PFSK-1 (cell line): ENCODE results near the gene TMEM119.

Experiments
- FOXP2 ChIP-seq: optimal IDR thresholded peaks from 2 replicates; pipeline ENCODE3; 2011; ENCODE audit warnings: borderline replicate concordance, control low read depth, inconsistent platforms; ENCODE audit not compliant: insufficient read depth; ENCODE audit errors: extremely low read length, extremely low read depth
- POLR2AphosphoS5 ChIP-seq: IDR thresholded peaks from 2 replicates; pipeline ENCODE4 v1.6.1; 2012; ENCODE audit warnings: low read depth, mild to moderate bottlenecking, control low read depth, low read length, moderate library complexity
- SIN3A ChIP-seq: IDR thresholded peaks from 2 replicates; pipeline ENCODE4 v1.6.1; 2012; ENCODE audit warnings: mild to moderate bottlenecking, low read length, moderate library complexity, borderline replicate concordance; ENCODE audit not compliant: insufficient read depth
- TAF1 ChIP-seq: IDR thresholded peaks from 2 replicates; pipeline ENCODE4 v1.6.1; 2012; ENCODE audit warnings: low read length, control low read depth, borderline replicate concordance; ENCODE audit not compliant: insufficient read depth
- TF ChIP-seq, protein P1 (sequence below), 2 experiments: IDR thresholded peaks; 2 replicates each; pipeline versions ENCODE4 v1.6.1 to v1.8.0; 2011 to 2012; ENCODE audit warnings: low read depth in 2 of 2, low read length in 2 of 2, control low read depth in 1 of 2, inconsistent platforms in 1 of 2, mild to moderate bottlenecking in 1 of 2, moderate library complexity in 1 of 2; ENCODE audit not compliant: insufficient read depth in 1 of 2

Gene TMEM119

DNA sequence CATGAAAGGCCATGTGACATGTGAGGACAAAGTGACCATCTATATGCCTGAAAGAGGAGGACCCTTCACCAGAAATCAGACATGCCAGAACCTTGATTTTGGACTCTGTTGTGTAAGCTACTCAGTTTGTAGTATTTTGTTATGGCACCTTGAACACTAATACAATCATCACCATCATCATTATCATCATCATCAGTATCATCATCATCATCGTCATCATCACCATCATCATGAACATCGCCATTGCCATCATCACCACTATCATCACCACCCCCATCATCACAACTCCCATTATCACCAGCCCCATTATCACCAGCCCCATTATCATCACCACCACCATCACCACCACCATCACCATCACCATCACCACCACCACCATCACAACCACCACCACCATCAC lies 19.6 kb downstream of the TMEM119 start:
- TF ChIP-seq SIN3A (no peak), FOXP2 (no peak), POLR2AphosphoS5 (no peak), TAF1 (no peak)
- TF ChIP-seq, protein P1, sequence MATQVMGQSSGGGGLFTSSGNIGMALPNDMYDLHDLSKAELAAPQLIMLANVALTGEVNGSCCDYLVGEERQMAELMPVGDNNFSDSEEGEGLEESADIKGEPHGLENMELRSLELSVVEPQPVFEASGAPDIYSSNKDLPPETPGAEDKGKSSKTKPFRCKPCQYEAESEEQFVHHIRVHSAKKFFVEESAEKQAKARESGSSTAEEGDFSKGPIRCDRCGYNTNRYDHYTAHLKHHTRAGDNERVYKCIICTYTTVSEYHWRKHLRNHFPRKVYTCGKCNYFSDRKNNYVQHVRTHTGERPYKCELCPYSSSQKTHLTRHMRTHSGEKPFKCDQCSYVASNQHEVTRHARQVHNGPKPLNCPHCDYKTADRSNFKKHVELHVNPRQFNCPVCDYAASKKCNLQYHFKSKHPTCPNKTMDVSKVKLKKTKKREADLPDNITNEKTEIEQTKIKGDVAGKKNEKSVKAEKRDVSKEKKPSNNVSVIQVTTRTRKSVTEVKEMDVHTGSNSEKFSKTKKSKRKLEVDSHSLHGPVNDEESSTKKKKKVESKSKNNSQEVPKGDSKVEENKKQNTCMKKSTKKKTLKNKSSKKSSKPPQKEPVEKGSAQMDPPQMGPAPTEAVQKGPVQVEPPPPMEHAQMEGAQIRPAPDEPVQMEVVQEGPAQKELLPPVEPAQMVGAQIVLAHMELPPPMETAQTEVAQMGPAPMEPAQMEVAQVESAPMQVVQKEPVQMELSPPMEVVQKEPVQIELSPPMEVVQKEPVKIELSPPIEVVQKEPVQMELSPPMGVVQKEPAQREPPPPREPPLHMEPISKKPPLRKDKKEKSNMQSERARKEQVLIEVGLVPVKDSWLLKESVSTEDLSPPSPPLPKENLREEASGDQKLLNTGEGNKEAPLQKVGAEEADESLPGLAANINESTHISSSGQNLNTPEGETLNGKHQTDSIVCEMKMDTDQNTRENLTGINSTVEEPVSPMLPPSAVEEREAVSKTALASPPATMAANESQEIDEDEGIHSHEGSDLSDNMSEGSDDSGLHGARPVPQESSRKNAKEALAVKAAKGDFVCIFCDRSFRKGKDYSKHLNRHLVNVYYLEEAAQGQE (IDR thresholded peaks at IDR 0.05; ENCODE audit: insufficient read depth in 1 of 2, low read depth in 2 of 2, low read length in 2 of 2) = no peak

- TF ChIP-seq FOXP2 = no peak
- no peak for TF ChIP-seq SIN3A
- no peak for TF ChIP-seq POLR2AphosphoS5
- no peak for TF ChIP-seq TAF1
- TF ChIP-seq, protein P1 (IDR thresholded peaks at IDR 0.05; ENCODE audit: insufficient read depth in 1 of 2, low read depth in 2 of 2, low read length in 2 of 2) = no peak
Observed at GRCh38 chr12:108577458-108577857, 20.4 kb downstream of the TMEM119 start.

GRCh38 chr12:108576660-108577234 lies 21.1 kb downstream of the TMEM119 start:
- TF ChIP-seq TAF1 = no peak
- TF ChIP-seq, protein P1 (IDR thresholded peaks at IDR 0.05; ENCODE audit: insufficient read depth in 1 of 2, low read depth in 2 of 2, low read length in 2 of 2) = no peak
- TF ChIP-seq FOXP2 = no peak

DNA sequence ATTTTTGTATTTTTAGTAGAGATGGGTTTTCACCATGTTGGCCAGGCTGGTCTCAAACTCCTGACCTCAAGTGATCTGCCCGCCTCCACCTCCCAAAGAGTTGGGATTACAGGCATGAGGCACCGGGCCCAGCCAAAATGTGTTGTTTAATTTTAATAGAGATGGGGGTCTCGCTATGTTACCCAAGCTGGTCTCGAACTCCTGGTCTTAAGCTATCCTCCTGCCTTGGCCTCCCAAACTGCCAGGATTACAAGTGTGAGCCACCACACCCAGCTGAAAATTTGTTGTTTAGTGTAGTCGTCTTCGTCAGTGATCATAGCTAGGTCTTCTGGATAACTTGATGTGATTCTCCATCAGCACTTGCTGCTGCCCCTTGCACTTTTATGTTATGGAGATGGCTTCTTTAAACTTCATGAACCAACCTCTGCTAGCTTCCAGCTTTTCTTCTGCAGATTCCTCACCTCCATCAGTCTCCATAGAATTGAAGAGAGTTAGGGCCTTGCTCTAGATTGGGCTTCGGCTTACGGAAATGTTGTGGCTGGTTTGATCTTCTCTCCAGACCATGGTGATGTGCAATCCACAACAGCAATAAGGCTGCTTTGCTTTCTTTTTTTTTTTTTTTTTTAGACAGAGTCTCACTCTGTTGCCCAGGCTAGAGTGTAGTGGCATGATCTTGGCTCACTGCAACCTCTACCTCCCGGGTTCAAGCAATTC lies 22.5 kb downstream of the TMEM119 start:
- TF ChIP-seq POLR2AphosphoS5 = no peak
- TF ChIP-seq SIN3A = no peak

GRCh38 chr12:108573317-108573716 lies 24.6 kb downstream of the TMEM119 start:
- TF ChIP-seq TAF1 = no peak
- TF ChIP-seq SIN3A = no peak
- TF ChIP-seq POLR2AphosphoS5 = no peak
- no peak for TF ChIP-seq FOXP2
- TF ChIP-seq, protein P1 (IDR thresholded peaks at IDR 0.05; ENCODE audit: insufficient read depth in 1 of 2, low read depth in 2 of 2, low read length in 2 of 2) = no peak
